ENCODE data around the gene PAX8. TPM values are rescaled to one million over a fixed set of nuclear protein-coding genes. Genes with fewer than 3 reads are reported as not detected.

Gene PAX8
- total and polyA plus RNA-seq, 2 experiments from 2014 or later, result 0.21 to 0.32 TPM

GRCh38 chr2:113201496-113202304 is 77.0 kb downstream of the PAX8 start:
- Mint-ChIP-seq H3K4me1 (peaks cover 3% of the 10 kb centered on the region; the same call in 1 of the 3 replicates), H3K36me3 (ENCODE audit: low read depth) (no peaks in the 10 kb centered on the region), H3K27ac (no peak overlapping the region), H3K27me3 (ENCODE audit: insufficient read depth, low read depth, poor library complexity) (peaks cover 5% of the 10 kb centered on the region), H3K9me3 (no peaks in the 10 kb centered on the region), H3K4me3 (no peak overlapping the region)
- H3K4me3 ChIP-seq, result no peak overlapping the region
- no peak overlapping the region for H3K27ac ChIP-seq (ENCODE audit: low read depth)
- no peaks in the 10 kb centered on the region for H3K27me3 ChIP-seq (ENCODE audit: insufficient read depth)
- ATAC-seq, result no peak
- no peaks in the 10 kb centered on the region for H3K4me1 ChIP-seq (ENCODE audit: insufficient read depth)
- no peaks in the 10 kb centered on the region for H3K79me2 ChIP-seq (replicated peaks; ENCODE audit: insufficient read depth)
- TF ChIP-seq JUNB (IDR thresholded peaks at IDR 0.05; ENCODE audit: unreplicated experiment), result no peak
- no peak for TF ChIP-seq NANOG (IDR thresholded peaks at IDR 0.05; ENCODE audit: borderline replicate concordance)
- no peak for TF ChIP-seq EZH2phosphoT487 (IDR thresholded peaks at IDR 0.05; ENCODE audit: unreplicated experiment)
- no peak for TF ChIP-seq ZNF331 (CRISPR knock-in tag; IDR thresholded peaks at IDR 0.05; ENCODE audit: low read depth)
- no peak for TF ChIP-seq STAT1 (IDR thresholded peaks at IDR 0.05; ENCODE audit: unreplicated experiment)
- TF ChIP-seq, protein P1, sequence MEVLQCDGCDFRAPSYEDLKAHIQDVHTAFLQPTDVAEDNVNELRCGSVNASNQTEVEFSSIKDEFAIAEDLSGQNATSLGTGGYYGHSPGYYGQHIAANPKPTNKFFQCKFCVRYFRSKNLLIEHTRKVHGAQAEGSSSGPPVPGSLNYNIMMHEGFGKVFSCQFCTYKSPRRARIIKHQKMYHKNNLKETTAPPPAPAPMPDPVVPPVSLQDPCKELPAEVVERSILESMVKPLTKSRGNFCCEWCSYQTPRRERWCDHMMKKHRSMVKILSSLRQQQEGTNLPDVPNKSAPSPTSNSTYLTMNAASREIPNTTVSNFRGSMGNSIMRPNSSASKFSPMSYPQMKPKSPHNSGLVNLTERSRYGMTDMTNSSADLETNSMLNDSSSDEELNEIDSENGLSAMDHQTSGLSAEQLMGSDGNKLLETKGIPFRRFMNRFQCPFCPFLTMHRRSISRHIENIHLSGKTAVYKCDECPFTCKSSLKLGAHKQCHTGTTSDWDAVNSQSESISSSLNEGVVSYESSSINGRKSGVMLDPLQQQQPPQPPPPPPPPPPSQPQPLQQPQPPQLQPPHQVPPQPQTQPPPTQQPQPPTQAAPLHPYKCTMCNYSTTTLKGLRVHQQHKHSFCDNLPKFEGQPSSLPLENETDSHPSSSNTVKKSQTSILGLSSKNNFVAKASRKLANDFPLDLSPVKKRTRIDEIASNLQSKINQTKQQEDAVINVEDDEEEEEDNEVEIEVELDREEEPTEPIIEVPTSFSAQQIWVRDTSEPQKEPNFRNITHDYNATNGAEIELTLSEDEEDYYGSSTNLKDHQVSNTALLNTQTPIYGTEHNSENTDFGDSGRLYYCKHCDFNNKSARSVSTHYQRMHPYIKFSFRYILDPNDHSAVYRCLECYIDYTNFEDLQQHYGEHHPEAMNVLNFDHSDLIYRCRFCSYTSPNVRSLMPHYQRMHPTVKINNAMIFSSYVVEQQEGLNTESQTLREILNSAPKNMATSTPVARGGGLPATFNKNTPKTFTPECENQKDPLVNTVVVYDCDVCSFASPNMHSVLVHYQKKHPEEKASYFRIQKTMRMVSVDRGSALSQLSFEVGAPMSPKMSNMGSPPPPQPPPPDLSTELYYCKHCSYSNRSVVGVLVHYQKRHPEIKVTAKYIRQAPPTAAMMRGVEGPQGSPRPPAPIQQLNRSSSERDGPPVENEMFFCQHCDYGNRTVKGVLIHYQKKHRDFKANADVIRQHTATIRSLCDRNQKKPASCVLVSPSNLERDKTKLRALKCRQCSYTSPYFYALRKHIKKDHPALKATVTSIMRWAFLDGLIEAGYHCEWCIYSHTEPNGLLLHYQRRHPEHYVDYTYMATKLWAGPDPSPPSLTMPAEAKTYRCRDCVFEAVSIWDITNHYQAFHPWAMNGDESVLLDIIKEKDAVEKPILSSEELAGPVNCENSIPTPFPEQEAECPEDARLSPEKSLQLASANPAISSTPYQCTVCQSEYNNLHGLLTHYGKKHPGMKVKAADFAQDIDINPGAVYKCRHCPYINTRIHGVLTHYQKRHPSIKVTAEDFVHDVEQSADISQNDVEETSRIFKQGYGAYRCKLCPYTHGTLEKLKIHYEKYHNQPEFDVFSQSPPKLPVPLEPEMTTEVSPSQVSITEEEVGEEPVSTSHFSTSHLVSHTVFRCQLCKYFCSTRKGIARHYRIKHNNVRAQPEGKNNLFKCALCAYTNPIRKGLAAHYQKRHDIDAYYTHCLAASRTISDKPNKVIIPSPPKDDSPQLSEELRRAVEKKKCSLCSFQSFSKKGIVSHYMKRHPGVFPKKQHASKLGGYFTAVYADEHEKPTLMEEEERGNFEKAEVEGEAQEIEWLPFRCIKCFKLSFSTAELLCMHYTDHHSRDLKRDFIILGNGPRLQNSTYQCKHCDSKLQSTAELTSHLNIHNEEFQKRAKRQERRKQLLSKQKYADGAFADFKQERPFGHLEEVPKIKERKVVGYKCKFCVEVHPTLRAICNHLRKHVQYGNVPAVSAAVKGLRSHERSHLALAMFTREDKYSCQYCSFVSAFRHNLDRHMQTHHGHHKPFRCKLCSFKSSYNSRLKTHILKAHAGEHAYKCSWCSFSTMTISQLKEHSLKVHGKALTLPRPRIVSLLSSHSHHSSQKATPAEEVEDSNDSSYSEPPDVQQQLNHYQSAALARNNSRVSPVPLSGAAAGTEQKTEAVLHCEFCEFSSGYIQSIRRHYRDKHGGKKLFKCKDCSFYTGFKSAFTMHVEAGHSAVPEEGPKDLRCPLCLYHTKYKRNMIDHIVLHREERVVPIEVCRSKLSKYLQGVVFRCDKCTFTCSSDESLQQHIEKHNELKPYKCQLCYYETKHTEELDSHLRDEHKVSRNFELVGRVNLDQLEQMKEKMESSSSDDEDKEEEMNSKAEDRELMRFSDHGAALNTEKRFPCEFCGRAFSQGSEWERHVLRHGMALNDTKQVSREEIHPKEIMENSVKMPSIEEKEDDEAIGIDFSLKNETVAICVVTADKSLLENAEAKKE (CRISPR knock-in tag; IDR thresholded peaks at IDR 0.05), result no peak
- TF ChIP-seq ZNF114 (CRISPR knock-in tag; IDR thresholded peaks at IDR 0.05), result no peak
- no peak for TF ChIP-seq POLR2AphosphoS5 (IDR thresholded peaks at IDR 0.05; ENCODE audit: low read depth)
- no peak for TF ChIP-seq EZH2 (IDR thresholded peaks at IDR 0.05; ENCODE audit: low read depth, unreplicated experiment)
- no peak for TF ChIP-seq REST (IDR thresholded peaks at IDR 0.05; ENCODE audit: unreplicated experiment)
- no peak for TF ChIP-seq CTCF (conservative IDR thresholded peaks at IDR 0.05; ENCODE audit: low read depth in 2 of 2)
- TF ChIP-seq ETS1 (IDR thresholded peaks at IDR 0.05), result no peak
- TF ChIP-seq CREB1 (CRISPR knock-in tag; IDR thresholded peaks at IDR 0.05; ENCODE audit: low read depth), result no peak
- no peak overlapping the region for H2AFZ ChIP-seq
- H3K4me2 ChIP-seq, result no peak overlapping the region
- no peaks in the 10 kb centered on the region for H3K36me3 ChIP-seq (ENCODE audit: insufficient read depth)
- no peak for DNase-seq (ENCODE audit: low spot score)
- H4K20me1 ChIP-seq (replicated peaks; ENCODE audit: insufficient read depth), result no peaks in the 10 kb centered on the region
- no peaks in the 10 kb centered on the region for H3F3A ChIP-seq (replicated peaks; ENCODE audit: low read depth)
- no peaks in the 10 kb centered on the region for H3K9me2 ChIP-seq (ENCODE audit: insufficient read depth)

Data from GM23338 (cell line).